ENCODE data around the gene ERCC3.
"Not testable (repeated sequence)": the region's sequence is repeated elsewhere in the genome, so short reads cannot be mapped to it uniquely, and the experiment has no call there.

Gene ERCC3

DNA sequence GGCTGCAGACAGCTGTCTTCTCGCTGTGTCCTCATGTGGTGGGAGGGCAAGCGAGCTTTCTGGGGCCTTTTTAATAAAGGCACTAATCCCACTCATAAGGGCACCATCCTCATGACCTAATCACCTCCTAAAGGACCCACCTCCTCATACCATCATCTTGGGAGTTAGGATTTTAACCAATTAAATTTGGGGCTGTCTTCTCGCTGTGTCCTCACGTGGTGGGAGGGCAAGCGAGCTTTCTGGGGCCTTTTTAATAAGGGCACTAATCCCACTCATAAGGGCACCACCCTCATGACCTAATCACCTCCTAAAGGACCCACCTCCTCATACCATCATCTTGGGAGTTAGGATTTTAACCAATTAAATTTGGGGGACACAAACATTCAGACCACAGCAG, 66.7 kb downstream of the ERCC3 start:
- not testable (repeated sequence) for H3K27ac Mint-ChIP-seq; ATAC-seq (ENCODE audit: low read depth)

GRCh38 chr2:127226520-127227263, 67.3 kb downstream of the ERCC3 start:
- Mint-ChIP-seq H3K36me3 (peaks cover 5% of the 10 kb centered on the region), H3K27ac (no peak overlapping the region), H3K4me1 (no peaks in the 10 kb centered on the region), H3K27me3 (peaks cover 26% of the 10 kb centered on the region), H3K4me3 (no peak overlapping the region), H3K9me3 (peaks cover 3% of the 10 kb centered on the region)
- ATAC-seq (ENCODE audit: low read depth) (no peak), DNase-seq (ENCODE audit: low spot score in 2 of 2) (no peak)

More for the DNA sequence above, 66.7 kb downstream of the ERCC3 start:
- not testable (repeated sequence) for H3K4me3 Mint-ChIP-seq; DNase-seq (ENCODE audit: low spot score in 2 of 2); H3K4me1 Mint-ChIP-seq; H3K36me3 Mint-ChIP-seq; H3K9me3 Mint-ChIP-seq
- H3K27me3 Mint-ChIP-seq: peaks cover 26% of the 10 kb centered on the region

- Mint-ChIP-seq H3K4me3 (no peak overlapping the region), H3K27ac (no peak overlapping the region)
Measured at GRCh38 chr2:127226132-127226519, 67.8 kb downstream of the ERCC3 start.

GRCh38 chr2:127225186-127225960, 68.6 kb downstream of the ERCC3 start:
- ATAC-seq (ENCODE audit: low read depth) (no peak), DNase-seq (ENCODE audit: low spot score in 2 of 2) (no peak)
- Mint-ChIP-seq H3K9me3 (peaks cover 3% of the 10 kb centered on the region), H3K27me3 (peaks cover 31% of the 10 kb centered on the region), H3K36me3 (peaks cover 5% of the 10 kb centered on the region), H3K4me1 (peaks cover 6% of the 10 kb centered on the region), H3K27ac (no peak overlapping the region), H3K4me3 (no peak overlapping the region)

More at GRCh38 chr2:127226132-127226519, 67.8 kb downstream of the ERCC3 start:
- DNase-seq (ENCODE audit: low spot score in 2 of 2) (no peak), ATAC-seq (ENCODE audit: low read depth) (no peak)
- Mint-ChIP-seq H3K27me3 (peaks cover 26% of the 10 kb centered on the region), H3K4me1 (no peaks in the 10 kb centered on the region), H3K9me3 (peaks cover 3% of the 10 kb centered on the region), H3K36me3 (peaks cover 3% of the 10 kb centered on the region)

- H3K4me1 Mint-ChIP-seq; DNase-seq (ENCODE audit: low spot score in 2 of 2); H3K36me3 Mint-ChIP-seq; H3K27ac Mint-ChIP-seq; ATAC-seq (ENCODE audit: low read depth); H3K9me3 Mint-ChIP-seq; H3K4me3 Mint-ChIP-seq: not testable (repeated sequence)
- H3K27me3 Mint-ChIP-seq: peaks cover 29% of the 10 kb centered on the region
Measured at GRCh38 chr2:127224135-127224534, 69.8 kb downstream of the ERCC3 start.

GRCh38 chr2:127220768-127221527, 73.0 kb downstream of the ERCC3 start:
- Mint-ChIP-seq H3K27me3 (peaks cover 31% of the 10 kb centered on the region), H3K4me3 (peak overlapping the region; percentile 84), H3K4me1 (peaks cover 8% of the 10 kb centered on the region), H3K27ac (peak overlapping the region; percentile 46), H3K36me3 (peaks cover 3% of the 10 kb centered on the region), H3K9me3 (peaks cover 3% of the 10 kb centered on the region)
- no peak for ATAC-seq (ENCODE audit: low read depth)
- DNase-seq (ENCODE audit: low spot score in 2 of 2): no peak

GRCh38 chr2:127220102-127220767, 73.7 kb downstream of the ERCC3 start, which contains the start of gene CYP27C1:
Gene CYP27C1, minus strand, starts transcription at chr2:127220299. Its CDS starts 29 bp downstream, at chr2:127220270.
- Mint-ChIP-seq H3K4me3 (peak within 1 kb of the TSS; percentile 84), H3K27ac (peak within 1 kb of the TSS; percentile 46), H3K4me1 (peaks cover 8% of the 10 kb centered on the region), H3K9me3 (peaks cover 3% of the 10 kb centered on the region), H3K27me3 (peaks cover 28% of the 10 kb centered on the region), H3K36me3 (peaks cover 3% of the 10 kb centered on the region)
- no peak for DNase-seq (ENCODE audit: low spot score in 2 of 2)
- peak; percentile 49 for ATAC-seq (ENCODE audit: low read depth)

DNA sequence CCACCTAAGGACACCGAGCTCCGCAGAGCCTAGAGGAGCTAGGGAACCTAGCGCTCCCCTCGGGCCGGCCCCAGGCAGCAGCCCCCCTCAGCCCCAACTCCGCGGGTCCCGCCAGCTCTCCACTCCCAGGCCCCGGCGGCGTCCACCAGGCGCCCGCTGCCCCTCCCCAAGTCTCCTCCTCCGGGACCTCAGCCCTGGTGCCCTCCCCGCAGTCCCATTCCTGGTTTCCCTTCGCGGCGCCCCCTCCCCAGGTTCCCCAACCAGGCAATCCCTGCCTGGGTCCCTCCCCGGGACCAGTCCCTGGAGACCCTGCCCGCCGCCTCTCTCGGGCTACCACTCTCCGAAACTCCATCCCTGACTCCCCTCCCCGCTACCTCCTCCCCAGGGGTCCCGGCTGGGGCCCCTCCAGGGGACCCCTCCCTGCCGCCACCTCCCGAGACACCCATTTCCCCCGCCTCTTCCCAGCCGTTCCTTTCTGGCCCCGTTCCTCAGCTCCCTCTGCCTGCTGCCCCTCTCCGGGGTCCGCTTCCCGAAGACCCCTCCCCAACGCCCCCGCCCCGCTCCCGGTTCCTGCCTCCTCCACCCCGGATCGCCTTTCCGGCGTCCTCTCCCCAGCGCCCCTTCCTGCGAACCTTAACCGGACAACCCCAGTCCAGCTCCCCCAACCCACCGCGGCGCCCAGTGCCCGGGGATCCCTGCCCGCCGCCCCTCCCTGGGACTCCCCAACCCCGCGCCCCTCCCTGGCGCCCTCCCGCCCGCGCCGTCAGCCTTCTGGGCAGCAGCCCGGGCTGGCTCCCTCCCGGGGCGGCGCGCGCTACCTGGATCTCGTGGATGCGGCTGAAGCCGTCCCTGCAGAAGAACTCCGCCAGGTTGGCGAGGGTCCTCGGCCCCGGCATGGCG, 74.5 kb downstream of the ERCC3 start:
- Mint-ChIP-seq H3K4me1 (peaks cover 8% of the 10 kb centered on the region), H3K27ac (no peak overlapping the region), H3K27me3 (peaks cover 28% of the 10 kb centered on the region), H3K36me3 (peaks cover 3% of the 10 kb centered on the region), H3K4me3 (peak overlapping the region; percentile 72), H3K9me3 (peaks cover 3% of the 10 kb centered on the region)
- DNase-seq (ENCODE audit: low spot score in 2 of 2) (no peak), ATAC-seq (ENCODE audit: low read depth) (peak; percentile 44)

DNA sequence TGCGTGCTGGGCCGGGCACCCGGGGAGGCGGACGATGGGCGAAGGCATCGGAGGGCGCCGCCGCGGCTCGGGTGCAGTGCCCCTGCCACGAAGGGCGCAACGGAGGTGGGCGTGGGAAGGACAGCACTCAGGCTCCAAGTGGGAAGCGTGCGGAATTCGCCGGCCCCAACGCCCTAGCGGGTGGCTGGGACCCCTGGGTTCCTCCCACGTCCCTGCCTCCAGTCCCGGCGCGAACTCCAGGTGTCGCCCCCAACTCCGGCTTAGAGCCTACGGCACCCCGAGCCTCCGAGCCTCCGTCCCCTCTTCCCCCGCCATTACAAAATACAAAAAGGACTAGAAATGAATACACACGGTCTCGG, 75.2 kb downstream of the ERCC3 start:
- peaks cover 26% of the 10 kb centered on the region for H3K27me3 Mint-ChIP-seq
- H3K4me3 Mint-ChIP-seq: peak overlapping the region; percentile 72

GRCh38 chr2:127217470-127218325, 76.2 kb downstream of the ERCC3 start:
- peaks cover 27% of the 10 kb centered on the region for H3K27me3 Mint-ChIP-seq
- no peak overlapping the region for H3K27ac Mint-ChIP-seq
- H3K4me3 Mint-ChIP-seq: no peak overlapping the region
- peaks cover 8% of the 10 kb centered on the region for H3K4me1 Mint-ChIP-seq
- peaks cover 6% of the 10 kb centered on the region for H3K9me3 Mint-ChIP-seq
- no peak for DNase-seq (ENCODE audit: low spot score in 2 of 2)
- peaks cover 3% of the 10 kb centered on the region for H3K36me3 Mint-ChIP-seq
- ATAC-seq (ENCODE audit: low read depth): no peak

More for the DNA sequence above, 75.2 kb downstream of the ERCC3 start:
- DNase-seq (ENCODE audit: low spot score in 2 of 2) (no peak), ATAC-seq (ENCODE audit: low read depth) (no peak)
- H3K36me3 Mint-ChIP-seq: peaks cover 3% of the 10 kb centered on the region
- no peak overlapping the region for H3K27ac Mint-ChIP-seq
- H3K4me1 Mint-ChIP-seq: peaks cover 8% of the 10 kb centered on the region
- peaks cover 3% of the 10 kb centered on the region for H3K9me3 Mint-ChIP-seq

DNA sequence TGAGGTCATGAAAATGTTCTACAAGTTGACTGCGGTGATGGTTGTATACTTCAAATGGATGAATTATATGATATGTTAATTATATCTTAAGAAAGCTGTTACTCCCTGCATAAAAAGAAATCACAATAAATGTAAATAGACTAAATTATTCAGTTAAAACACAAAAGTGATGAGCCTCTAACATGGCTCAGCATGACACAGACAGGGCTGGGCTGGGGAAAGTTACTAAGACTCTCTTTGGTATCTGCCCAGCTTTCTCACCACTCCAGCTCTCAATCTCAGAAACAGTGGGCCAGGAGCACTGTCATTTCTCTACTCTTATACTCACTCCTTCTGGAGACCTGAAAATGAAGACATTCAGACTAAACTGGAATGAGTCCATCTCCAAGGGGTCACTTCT, 77.4 kb downstream of the ERCC3 start:
- H3K4me1 Mint-ChIP-seq: peaks cover 8% of the 10 kb centered on the region
- no peak for ATAC-seq (ENCODE audit: low read depth)
- peaks cover 3% of the 10 kb centered on the region for H3K36me3 Mint-ChIP-seq
- peaks cover 6% of the 10 kb centered on the region for H3K9me3 Mint-ChIP-seq
- no peak overlapping the region for H3K27ac Mint-ChIP-seq
- peaks cover 27% of the 10 kb centered on the region for H3K27me3 Mint-ChIP-seq
- no peak for DNase-seq (ENCODE audit: low spot score in 2 of 2)
- H3K4me3 Mint-ChIP-seq: no peak overlapping the region

DNA sequence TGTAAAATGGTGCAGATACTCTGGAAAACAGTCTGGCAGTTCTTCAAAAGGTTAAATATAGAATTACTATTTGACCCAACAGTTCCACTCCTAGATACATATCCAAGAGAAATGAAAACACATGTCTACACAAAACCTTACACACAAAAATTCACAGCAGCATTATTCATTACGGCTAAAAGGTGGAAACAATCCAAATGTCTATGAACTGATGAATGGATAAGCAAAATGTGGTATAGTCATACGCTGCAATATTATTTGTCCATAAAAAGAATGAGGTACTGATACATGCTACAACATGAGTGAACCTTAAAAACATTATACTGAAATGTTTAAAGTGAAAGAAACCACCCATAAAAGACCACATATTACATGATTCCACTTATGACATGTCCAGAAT, 77.8 kb downstream of the ERCC3 start:
- Mint-ChIP-seq H3K4me3 (no peak overlapping the region), H3K9me3 (peaks cover 6% of the 10 kb centered on the region), H3K36me3 (peaks cover 3% of the 10 kb centered on the region), H3K4me1 (peaks cover 8% of the 10 kb centered on the region), H3K27me3 (peaks cover 27% of the 10 kb centered on the region), H3K27ac (no peak overlapping the region)
- ATAC-seq (ENCODE audit: low read depth) (no peak), DNase-seq (ENCODE audit: low spot score in 2 of 2) (no peak)
